Common myeloid progenitor, CD34-positive (primary cell): ENCODE results near the gene SEPTIN10.
"Not testable (repeated sequence)": the region's sequence is repeated elsewhere in the genome, so short reads cannot be mapped to it uniquely, and the experiment has no call there.

Experiments used
- CTCF ChIA-PET: fragments of 350-600 bp; sonication (Branson Sonifier 250); formaldehyde crosslinking; loops from one replicate; lab custom pipeline; 2021; ENCODE audit warnings: antibody characterized with exemption; lab: Charles Lee
- POLR2A ChIA-PET: fragments of 350-600 bp; sonication (Branson Sonifier 250); formaldehyde crosslinking; loops from one replicate; lab custom pipeline; 2021; ENCODE audit warnings: antibody characterized with exemption; lab: Charles Lee
- DNase-seq, 3 donors: peaks; one replicate each; pipeline versions ENCODE4 v3.0.0 to v3.0.0-alpha.2; 2013
- H3K27ac ChIP-seq, 2 experiments: 1 replicate in 1 of 2; 2 replicates in 1 of 2; pipeline ENCODE4 v1.7.0; 2013; ENCODE audit warnings: inconsistent platforms in 2 of 2, low read length in 2 of 2, mild to moderate bottlenecking in 2 of 2, low read depth in 1 of 2, moderate library complexity in 1 of 2; ENCODE audit not compliant: severe bottlenecking in 2 of 2, insufficient read depth in 1 of 2, poor library complexity in 1 of 2
- H3K27me3 ChIP-seq, 5 experiments: replicated peaks in 2 of 5; 1 replicate in 3 of 5; 2 replicates in 2 of 5; pipeline versions ENCODE4 v1.6.1 to v1.7.0; 2013; ENCODE audit warnings: low read length in 4 of 5, mild to moderate bottlenecking in 2 of 5, moderate library complexity in 2 of 5, inconsistent platforms in 1 of 5; ENCODE audit not compliant: insufficient read depth in 5 of 5, control insufficient read depth in 4 of 5
- H3K36me3 ChIP-seq, 4 experiments: 1 replicate in 2 of 4; 2 replicates in 2 of 4; pipeline versions ENCODE4 v1.6.1 to v1.7.0; 2013; ENCODE audit warnings: low read length in 3 of 4, control low read depth in 1 of 4, mild to moderate bottlenecking in 1 of 4; ENCODE audit not compliant: control insufficient read depth in 4 of 4, insufficient read depth in 4 of 4
- H3K4me1 ChIP-seq, 4 experiments: 1 replicate in 3 of 4; 2 replicates in 1 of 4; pipeline versions ENCODE4 v1.6.1 to v1.7.1; 2013; ENCODE audit warnings: low read length in 3 of 4, mild to moderate bottlenecking in 3 of 4, control low read depth in 1 of 4, inconsistent platforms in 1 of 4, moderate library complexity in 1 of 4; ENCODE audit not compliant: control insufficient read depth in 4 of 4, insufficient read depth in 4 of 4; ENCODE audit errors: control extremely low read depth in 1 of 4
- H3K4me3 ChIP-seq, 7 experiments: 1 replicate in 4 of 7; 2 replicates in 3 of 7; pipeline versions ENCODE4 v1.5.1 to v1.7.0; 2013; ENCODE audit warnings: mild to moderate bottlenecking in 7 of 7, low read length in 6 of 7, moderate library complexity in 6 of 7, inconsistent platforms in 2 of 7, low read depth in 2 of 7, control low read depth in 1 of 7; ENCODE audit not compliant: insufficient read depth in 4 of 7, control insufficient read depth in 1 of 7; ENCODE audit errors: extremely low read depth in 1 of 7
- H3K9me3 ChIP-seq, 5 experiments: 1 replicate in 4 of 5; 2 replicates in 1 of 5; pipeline versions ENCODE4 v1.6.1 to v1.7.1; 2013; ENCODE audit warnings: low read length in 4 of 5, mild to moderate bottlenecking in 2 of 5, inconsistent platforms in 1 of 5, low read depth in 1 of 5, moderate library complexity in 1 of 5; ENCODE audit not compliant: control insufficient read depth in 4 of 5, insufficient read depth in 2 of 5; ENCODE audit errors: control extremely low read depth in 1 of 5
- WGBS: methylation state at CpG from one replicate; pipeline ENCODE4 v1.1.5; 2013; ENCODE audit not compliant: insufficient coverage; 5-methylcytosine and 5-hydroxymethylcytosine counted together

SEPTIN10 gene

DNA sequence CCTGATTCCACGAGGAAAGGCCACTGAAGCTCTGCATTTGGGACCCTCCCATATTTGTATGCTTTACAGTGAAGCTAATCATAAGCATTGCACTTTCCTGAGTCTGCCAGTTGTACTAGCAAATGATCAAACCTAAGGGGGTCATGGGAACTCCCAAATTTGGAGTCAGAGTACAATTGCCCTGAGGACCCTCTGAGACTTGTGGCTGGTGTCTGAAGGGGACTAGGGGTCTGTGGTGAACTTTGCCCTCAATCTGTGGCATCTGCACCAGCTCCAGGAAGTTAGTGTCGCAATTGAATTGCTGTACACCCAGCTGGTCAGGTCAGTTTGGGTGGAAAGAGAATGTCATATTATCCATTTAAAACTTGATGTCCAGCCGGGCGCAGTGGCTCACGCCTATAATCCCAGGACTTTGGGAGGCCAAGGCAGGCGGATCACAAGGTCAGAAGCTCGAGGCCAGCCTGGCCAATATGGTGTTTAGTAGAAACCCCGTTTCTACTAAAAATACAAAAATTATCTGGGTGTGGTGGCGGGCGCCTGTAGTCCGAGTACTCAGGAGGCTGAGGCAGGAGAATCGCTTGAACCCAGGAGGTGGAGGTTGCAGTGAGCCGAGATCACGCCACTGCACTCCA lies 18.5 kb upstream of the SEPTIN10 start:
- DNase-seq: no peak
- no peaks in the 10 kb centered on the region for H3K27me3 ChIP-seq
- ChIA-PET POLR2A (no interaction called here), CTCF (no interaction called here)
- H3K4me1 ChIP-seq: peaks cover 0 to 2% (median 0%) of the 10 kb centered on the region in 4 experiments
- no peak overlapping the region for H3K27ac ChIP-seq
- peaks cover 0 to 3% (median 0%) of the 10 kb centered on the region in 5 experiments for H3K9me3 ChIP-seq
- WGBS: 94% methylated on average over 13 of the region's 14 CpGs
- no peaks in the 10 kb centered on the region for H3K36me3 ChIP-seq
- no peak overlapping the region for H3K4me3 ChIP-seq

GRCh38 chr2:109631741-109632140 lies 18.0 kb upstream of the SEPTIN10 start:
- no peak for DNase-seq
- Histone ChIP-seq H3K4me3 (no peak overlapping the region), H3K27me3 (peaks cover 0 to under 1% (median 0%) of the 10 kb centered on the region in 5 experiments), H3K36me3 (no peaks in the 10 kb centered on the region), H3K4me1 (peaks cover 0 to 2% (median 0%) of the 10 kb centered on the region in 4 experiments), H3K27ac (no peak overlapping the region), H3K9me3 (peaks cover 0 to 3% (median 0%) of the 10 kb centered on the region in 5 experiments)
- CTCF ChIA-PET: no interaction called here
- 100% methylated on average over 1 of the region's 3 CpGs for WGBS
- POLR2A ChIA-PET: no interaction called here

DNA sequence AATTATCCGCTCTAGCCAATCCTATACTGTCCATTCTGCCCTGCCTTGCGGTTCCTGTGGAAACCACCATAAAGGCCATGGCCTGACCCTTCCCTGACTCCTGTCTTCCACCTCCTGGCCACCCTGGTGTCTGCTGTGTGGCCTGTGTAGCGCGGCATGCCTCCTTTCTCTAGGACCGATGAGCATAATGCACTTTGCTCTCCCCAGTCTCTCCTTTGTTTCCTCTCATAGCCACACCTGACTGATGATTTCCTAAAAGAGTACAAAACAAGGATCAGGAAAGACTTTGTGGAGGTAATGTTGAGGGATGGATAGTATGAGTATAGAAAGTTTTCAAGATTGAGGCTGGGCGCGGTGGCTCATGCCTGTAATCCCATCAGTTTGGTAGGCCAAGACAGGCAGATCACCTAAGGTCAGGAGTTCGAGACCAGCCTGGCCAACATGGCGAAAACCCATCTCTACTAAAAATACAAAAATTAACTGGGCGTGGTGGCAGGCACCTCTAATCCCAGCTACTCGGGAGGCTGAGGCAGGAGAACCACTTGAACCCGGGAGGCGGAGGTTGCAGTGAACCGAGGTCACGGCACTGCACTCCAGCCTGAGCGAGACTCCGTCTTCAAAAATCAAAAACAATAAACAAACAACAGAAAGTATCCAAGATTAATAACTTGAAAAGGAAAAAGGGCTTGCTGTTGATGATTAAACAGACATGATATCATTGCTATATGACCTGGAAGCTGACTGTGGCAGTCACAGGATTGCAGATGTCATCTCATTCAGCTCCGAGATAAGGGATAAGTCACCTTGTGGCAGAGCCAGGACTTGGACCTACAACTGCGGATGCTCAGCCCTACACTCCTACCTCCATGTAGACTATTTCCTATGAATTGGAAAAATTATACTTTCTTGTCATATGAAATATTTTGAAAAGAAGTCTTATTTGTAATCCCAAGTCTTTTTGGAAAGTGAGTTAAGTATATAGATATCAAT lies 17.0 kb upstream of the SEPTIN10 start:
- Histone ChIP-seq H3K36me3 (no peaks in the 10 kb centered on the region), H3K27me3 (peaks cover 0 to 4% (median 0%) of the 10 kb centered on the region in 5 experiments), H3K4me3 (no peak overlapping the region), H3K27ac (no peak overlapping the region), H3K9me3 (peaks cover 0 to under 1% (median 0%) of the 10 kb centered on the region in 5 experiments), H3K4me1 (peaks cover 0 to 2% (median 0%) of the 10 kb centered on the region in 4 experiments)
- CTCF ChIA-PET: no interaction called here
- WGBS: 84% methylated on average over 9 of the region's 19 CpGs
- no peak for DNase-seq
- POLR2A ChIA-PET: no interaction called here

GRCh38 chr2:109629867-109630266 lies 16.1 kb upstream of the SEPTIN10 start:
- ChIA-PET POLR2A (no interaction called here), CTCF (no interaction called here)
- H3K36me3 ChIP-seq: no peaks in the 10 kb centered on the region
- no CpG with 5 or more reads among the region's 3 CpGs for WGBS
- no peaks in the 10 kb centered on the region for H3K9me3 ChIP-seq
- DNase-seq: no peak
- peaks cover 0 to 4% (median 0%) of the 10 kb centered on the region in 5 experiments for H3K27me3 ChIP-seq
- H3K27ac ChIP-seq: no peak overlapping the region
- no peak overlapping the region for H3K4me3 ChIP-seq
- H3K4me1 ChIP-seq: peaks cover 0 to 2% (median 0%) of the 10 kb centered on the region in 4 experiments

GRCh38 chr2:109628321-109628720 lies 14.6 kb upstream of the SEPTIN10 start:
- POLR2A ChIA-PET, H3K27ac ChIP-seq, H3K36me3 ChIP-seq, H3K4me1 ChIP-seq, H3K9me3 ChIP-seq, CTCF ChIA-PET, DNase-seq, H3K4me3 ChIP-seq: not testable (repeated sequence)
- WGBS: 50% methylated on average over 2 of the region's 7 CpGs
- H3K27me3 ChIP-seq: peaks cover 0 to 12% (median 5%) of the 10 kb centered on the region in 5 experiments

GRCh38 chr2:109624339-109624738 lies 10.6 kb upstream of the SEPTIN10 start:
- Histone ChIP-seq H3K36me3 (no peaks in the 10 kb centered on the region), H3K4me3 (no peak overlapping the region), H3K27ac (no peak overlapping the region), H3K27me3 (peaks cover 4 to 30% (median 12%) of the 10 kb centered on the region in 5 experiments), H3K9me3 (no peaks in the 10 kb centered on the region), H3K4me1 (no peaks in the 10 kb centered on the region)
- DNase-seq: no peak
- ChIA-PET CTCF (interaction anchor here (0.6 kb wide), 1 partner anchor 1137 kb away, joined by 3 read pairs; no protein-coding TSS in a partner anchor), POLR2A (no interaction called here)
- 85% methylated on average over 2 of the region's 4 CpGs for WGBS

DNA sequence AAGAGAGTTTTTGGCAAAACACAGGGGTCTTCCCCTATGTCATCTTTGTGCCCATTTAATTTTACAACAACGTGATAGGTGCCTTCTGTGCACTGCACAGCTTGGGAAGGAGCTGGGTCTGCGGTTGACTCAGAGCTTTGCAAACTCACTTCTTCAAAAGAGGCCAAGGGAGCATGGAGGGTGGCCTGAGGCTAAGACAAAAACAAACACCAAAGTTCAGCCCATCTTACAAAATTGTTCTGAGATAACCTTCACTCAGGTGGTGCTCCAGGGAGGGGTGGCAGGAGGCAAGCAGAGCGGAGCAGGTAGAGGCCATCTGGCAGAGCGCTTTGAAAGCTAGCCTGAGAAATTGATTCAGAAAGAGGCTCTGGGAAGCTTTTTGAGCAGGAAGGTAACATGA lies 10.2 kb upstream of the SEPTIN10 start:
- no peak overlapping the region for H3K27ac ChIP-seq
- H3K27me3 ChIP-seq: peaks cover 8 to 34% (median 14%) of the 10 kb centered on the region in 5 experiments
- CTCF ChIA-PET: no interaction called here
- H3K9me3 ChIP-seq: no peaks in the 10 kb centered on the region
- H3K36me3 ChIP-seq: no peaks in the 10 kb centered on the region
- POLR2A ChIA-PET: no interaction called here
- no peak overlapping the region for H3K4me3 ChIP-seq
- H3K4me1 ChIP-seq: no peaks in the 10 kb centered on the region
- no peak for DNase-seq
- 100% methylated on average over 3 of the region's 4 CpGs for WGBS
